RPMI7951 (cell line): ENCODE measurements around the gene TFPI. TPM values are rescaled to one million over a fixed set of nuclear protein-coding genes. Genes with fewer than 3 reads are reported as not detected.
"Not testable (repeated sequence)": the region's sequence is repeated elsewhere in the genome, so short reads cannot be mapped to it uniquely, and the experiment has no call there.

Source experiments
- DNase-seq: peaks from one replicate; pipeline ENCODE4 v3.0.0-alpha.2; 2012; ENCODE audit warnings: low read depth
- total RNA-seq: library from RNA; depleted of rRNA; stranded (reverse); fragments of >200 nt; shearing (Covaris generic); gene quantifications from 2 replicates; pipeline ENCODE4 v1.2.3, GENCODE V29; 2014

The TFPI gene
- total RNA-seq, 1 experiment from 2014 or later, result 73.3 TPM

GRCh38 chr2:187552828-187553681 is 1.2 kb downstream of the TFPI start:
- peak; percentile 70 for DNase-seq

- no peak for DNase-seq
Observed at GRCh38 chr2:187552381-187552780, 1.9 kb downstream of the TFPI start.

DNA sequence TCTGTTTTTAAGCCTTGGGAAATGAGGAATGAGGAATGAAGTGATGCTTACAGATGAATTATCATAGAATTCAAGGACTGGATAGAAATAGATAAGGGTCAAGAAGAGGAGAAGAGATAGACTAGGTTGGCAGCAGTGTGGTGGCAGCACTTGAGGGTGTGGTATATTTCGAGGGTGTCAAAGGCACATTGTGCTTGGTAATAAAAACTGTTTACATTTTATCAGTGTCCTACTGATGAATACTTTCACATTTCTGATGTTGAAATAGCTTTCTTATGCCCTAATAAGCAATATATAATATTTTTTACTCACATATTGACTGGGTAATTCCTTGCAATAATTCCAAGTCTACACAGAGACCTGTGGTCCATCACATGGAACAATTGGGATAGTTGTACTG is 3.4 kb downstream of the TFPI start:
- no peak for DNase-seq

DNA sequence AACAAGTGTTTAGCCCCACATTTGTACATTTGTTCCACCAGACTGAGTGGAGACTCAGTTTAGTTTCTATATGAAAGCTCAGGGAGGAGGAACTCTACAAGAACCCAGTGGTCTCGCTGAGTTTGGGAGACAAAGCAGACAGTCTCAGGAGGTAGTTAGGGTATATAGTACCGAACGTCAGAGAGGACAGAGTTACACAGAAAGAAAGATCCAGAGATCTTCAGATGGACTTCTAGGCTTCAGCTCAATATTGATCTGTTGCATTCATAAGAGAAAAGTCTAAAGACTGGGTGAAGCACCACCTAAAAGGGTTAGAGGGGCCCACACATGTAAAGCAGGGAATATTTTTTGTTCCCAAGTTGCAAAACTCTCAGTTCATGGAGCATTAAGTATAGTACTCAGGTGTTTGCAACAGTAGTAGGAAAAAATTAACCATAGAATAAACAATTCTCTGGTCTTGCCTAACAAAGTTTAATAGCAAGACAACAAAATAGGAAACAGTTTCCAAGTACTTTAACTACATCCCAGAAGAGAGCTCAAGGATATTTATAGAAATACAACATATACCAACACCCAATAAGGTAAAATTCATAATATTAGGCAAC is 4.2 kb downstream of the TFPI start:
- no peak for DNase-seq

DNA sequence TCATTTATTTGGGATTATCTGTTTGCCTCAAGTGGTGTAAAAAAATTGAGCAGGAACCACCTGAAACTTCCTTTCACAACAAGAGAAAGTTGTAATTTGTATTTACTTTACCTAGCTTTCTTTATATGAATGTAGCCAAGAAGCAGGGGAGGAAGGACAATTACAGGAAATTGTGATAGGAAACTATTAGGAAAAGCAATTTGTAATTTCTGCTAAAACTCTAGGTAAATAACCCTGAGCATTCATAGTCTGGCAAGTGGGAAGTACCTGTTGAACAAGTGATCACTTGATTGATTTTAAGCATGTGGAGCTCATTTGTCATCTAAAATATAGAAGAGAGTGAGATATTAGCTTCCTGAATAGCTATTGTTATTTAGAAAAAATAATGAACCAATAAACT is 5.0 kb downstream of the TFPI start:
- no peak for DNase-seq

GRCh38 chr2:187548656-187549055 is 5.6 kb downstream of the TFPI start:
- no peak for DNase-seq

GRCh38 chr2:187547353-187547979 is 6.8 kb downstream of the TFPI start:
- DNase-seq, result peak; percentile 96

DNA sequence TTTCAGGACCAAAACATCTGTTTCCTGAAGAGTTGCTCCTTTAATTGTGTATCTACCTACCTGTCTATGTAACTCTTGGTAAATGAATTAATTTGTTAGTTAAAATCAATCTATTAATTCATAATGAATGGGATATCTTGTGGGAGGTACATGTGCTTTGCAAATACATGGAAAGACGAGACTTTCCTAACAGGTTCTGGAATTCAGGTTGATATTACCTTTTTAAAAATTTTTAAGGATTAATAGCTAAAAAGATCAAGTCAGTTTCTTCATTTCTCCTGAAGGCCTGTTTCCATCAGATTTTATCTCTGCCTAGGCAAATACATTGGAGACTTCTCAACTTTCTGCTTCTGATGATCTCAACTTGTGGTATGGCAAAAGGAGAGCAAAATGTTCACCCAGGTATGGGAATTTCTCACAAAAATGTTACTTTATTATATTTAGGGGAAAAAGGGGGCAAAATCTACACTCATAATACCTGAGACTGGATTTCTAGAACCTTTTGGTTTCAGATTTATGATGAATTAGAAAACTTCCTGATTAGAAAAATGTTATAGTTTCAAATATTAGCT is 7.4 kb downstream of the TFPI start:
- peak; percentile 37 for DNase-seq

- DNase-seq, result peak; percentile 42
Observed at GRCh38 chr2:187545238-187545751, 8.9 kb downstream of the TFPI start.

DNA sequence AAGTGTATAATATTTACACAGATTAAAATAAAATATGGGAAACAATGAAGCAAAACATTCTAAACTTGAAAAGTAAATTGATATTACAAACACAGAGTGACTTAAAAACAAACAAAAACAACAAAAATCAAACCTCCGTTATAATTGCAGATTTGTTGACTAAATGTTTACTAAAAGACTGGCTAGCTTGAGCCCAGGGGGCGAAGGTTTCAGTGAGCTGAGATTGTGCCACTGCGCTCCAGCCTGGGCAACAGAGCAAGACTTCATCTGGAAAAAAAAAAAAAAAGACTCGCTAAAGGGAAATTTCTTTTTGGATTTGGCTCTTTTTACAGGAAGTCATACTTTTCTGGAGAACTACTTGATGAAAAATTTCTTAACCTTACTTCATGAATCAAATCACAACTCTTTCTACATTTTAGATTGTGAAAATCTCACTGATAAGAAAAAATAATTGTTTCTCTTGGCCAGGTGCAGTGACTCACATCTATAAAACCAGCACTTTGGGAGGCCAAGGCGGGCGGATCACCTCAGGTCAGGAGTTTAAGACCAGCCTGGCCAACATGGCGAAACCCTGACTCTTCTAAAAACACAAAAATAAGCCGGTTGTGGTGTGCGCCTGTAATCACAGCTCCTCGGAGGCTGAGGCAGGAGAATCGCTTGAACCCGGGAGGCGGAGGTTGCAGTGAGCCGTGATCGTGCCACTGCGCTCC is 9.7 kb downstream of the TFPI start:
- no peak for DNase-seq

GRCh38 chr2:187543488-187543887 is 10.7 kb downstream of the TFPI start:
- no peak for DNase-seq

DNA sequence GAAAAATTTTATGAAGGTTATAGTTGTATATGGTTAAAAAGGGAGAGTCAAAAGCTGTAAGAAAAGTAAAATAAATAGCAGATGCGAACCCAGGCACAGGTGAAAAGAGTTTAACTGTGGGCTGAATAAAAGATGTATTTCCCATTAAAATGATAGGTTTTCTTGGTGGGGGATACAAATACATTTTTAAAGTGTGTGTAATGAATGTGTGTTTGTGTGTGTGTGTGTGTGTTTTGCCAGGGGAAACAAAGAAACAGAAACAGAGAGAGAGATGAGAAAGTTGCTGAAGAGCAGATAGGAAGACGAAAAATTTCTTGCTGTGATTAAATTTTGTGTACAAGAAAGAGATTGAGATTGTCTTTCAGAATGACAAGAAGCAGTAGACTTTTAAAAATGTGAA is 12.1 kb downstream of the TFPI start:
- DNase-seq, result no peak

GRCh38 chr2:187541086-187542085 is 12.8 kb downstream of the TFPI start:
- peak; percentile 79 for DNase-seq

DNA sequence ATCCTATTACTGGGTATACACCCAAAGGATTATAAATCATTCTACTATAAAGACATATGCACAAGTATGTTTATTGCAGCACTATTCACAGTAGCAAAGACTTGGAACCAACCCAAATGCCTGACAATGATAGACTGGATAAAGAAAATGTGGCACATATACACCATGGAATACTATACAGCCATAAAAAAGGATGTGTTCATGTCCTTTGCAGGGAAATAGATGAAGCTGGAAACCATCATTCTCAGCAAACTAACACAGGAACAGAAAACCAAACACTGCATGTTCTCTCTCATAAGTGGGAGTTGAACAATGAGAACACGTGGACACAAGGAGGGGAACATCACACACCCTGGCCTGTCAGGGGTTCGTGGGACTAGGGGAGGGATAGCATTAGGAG is 16.0 kb downstream of the TFPI start:
- not testable (repeated sequence) for DNase-seq

DNA sequence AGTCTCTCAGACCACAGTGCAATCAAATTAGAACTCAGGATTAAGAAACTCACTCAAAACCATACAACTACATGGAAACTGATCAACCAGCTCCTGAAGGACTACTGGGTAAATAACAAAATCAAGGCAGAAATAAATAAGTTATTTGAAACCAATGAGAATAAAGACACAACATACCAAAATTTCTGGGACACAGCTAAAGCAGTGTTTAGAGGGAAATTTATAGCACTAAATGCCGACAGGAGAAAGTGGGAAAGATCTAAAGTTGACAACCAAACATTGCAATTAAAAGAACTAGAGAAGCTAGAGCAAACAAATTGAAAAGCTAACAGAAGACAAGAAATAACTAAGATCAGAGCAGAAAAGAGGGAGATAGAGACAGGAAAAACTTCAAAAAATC is 18.9 kb downstream of the TFPI start:
- DNase-seq, result not testable (repeated sequence)

- no peak for DNase-seq
Observed at GRCh38 chr2:187532333-187533120, 21.7 kb downstream of the TFPI start.

GRCh38 chr2:187529977-187530721 is 24.1 kb downstream of the TFPI start:
- no peak for DNase-seq

DNA sequence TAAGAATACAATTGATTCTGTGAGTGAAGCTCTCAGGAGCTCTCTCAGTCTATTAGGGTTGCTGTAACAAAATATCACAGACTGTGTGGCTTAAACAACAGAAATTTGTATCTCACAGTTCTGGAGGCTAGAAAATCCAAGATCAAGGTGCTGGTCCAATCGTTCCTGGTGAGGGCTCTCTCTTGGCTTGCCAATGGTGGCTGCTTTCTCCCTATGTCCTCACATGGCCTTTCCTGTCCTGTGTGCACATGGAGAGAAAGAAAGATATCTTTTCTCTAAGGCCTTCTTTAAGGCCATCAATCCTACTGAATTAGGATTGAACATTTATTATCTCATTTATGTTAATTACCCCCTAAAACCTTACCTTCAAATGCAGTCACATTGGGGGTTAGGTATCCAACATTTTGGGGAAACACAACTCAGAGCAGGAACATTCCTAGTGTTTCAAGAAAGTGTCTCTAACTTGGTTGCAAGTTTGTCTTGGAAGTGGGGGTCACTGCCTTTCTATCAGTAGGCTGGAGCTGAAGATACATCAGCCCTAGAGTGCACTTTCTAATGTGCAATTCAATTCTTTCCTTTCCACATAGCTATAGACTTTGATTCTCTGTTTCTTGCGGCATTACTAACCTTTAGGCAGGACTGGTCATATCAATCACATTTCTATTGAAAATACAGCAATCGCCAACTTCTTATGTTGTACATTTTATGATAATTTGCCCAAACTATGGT is 24.8 kb downstream of the TFPI start:
- DNase-seq, result no peak
